ENCODE data around the gene SERPINA9.

- TF ChIP-seq GATA2 (IDR thresholded peaks at IDR 0.05; ENCODE audit: low read depth, low read length): no peak
- no peak for TF ChIP-seq GATA3 (IDR thresholded peaks at IDR 0.05; ENCODE audit: low read depth, low read length)
These were observed 13.3 kb upstream of the SERPINA9 start for GRCh38 chr14:94489336-94489735.

All from SH-SY5Y (cell line).